ENCODE results near the gene CRTC2. TPM values are rescaled to one million over a fixed set of nuclear protein-coding genes. Genes with fewer than 3 reads are reported as not detected.

Gene CRTC2
- total RNA-seq, 1 donor from 2014 or later: 41.9 TPM

DNA sequence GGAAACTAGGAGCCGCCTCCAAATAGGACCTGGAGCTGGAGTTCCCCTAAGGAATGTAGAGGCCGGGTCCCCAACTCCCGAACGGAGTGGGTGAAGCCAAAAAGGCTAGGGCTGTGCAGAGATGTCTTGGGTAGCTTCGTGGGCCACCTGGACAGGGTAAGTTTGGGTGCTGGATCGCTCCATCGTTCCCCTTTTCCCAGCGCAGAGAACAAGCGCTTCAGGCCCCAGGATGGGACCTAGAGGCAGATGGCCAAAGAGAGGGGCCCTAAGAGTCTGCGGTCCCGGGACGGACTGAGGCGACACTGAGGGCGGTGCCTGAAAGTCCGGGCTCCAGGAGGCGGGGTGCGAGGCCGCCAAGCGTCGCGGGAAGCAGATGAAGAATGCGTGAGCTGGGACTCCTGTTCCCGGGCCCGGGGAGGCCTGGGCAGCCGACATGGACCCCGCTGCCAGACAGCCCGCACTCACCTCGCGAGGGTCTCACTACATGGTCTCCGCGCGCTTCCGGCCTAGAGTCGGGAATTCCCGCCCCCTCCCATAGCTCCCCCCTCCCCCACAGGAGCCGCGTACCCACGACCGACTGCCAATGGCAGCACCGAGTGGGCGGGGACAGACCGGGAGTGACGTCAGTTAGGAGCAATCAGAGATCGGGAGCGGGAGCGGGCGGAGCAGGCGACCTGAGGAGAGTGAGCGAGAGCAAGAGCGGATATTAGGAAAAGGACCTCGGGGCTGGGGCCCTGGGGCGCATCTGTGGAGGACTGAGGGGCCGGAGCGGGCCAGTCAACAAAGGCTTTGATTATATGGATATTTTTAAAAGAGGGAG, 4.8 kb upstream of the CRTC2 start, which contains the start of gene SLC39A1:
SLC39A1 (minus strand) TSS at position 508 of the 820 bp plus-strand sequence. CDS start 822 bp downstream, outside the sequence.
- Mint-ChIP-seq H3K27ac (peak within 1 kb of the TSS; percentile 99), H3K4me1 (ENCODE audit: low read depth) (peaks cover 43% of the 10 kb centered on the region), H3K27me3 (no peaks in the 10 kb centered on the region), H3K4me3 (ENCODE audit: low read depth) (peak within 1 kb of the TSS; percentile 90), H3K9me3 (ENCODE audit: low read depth) (no peaks in the 10 kb centered on the region), H3K36me3 (ENCODE audit: insufficient read depth) (peaks cover 7% of the 10 kb centered on the region)
- DNase-seq (ENCODE audit: low spot score, unreplicated experiment): peak; percentile 97
- TF ChIP-seq, protein P1, sequence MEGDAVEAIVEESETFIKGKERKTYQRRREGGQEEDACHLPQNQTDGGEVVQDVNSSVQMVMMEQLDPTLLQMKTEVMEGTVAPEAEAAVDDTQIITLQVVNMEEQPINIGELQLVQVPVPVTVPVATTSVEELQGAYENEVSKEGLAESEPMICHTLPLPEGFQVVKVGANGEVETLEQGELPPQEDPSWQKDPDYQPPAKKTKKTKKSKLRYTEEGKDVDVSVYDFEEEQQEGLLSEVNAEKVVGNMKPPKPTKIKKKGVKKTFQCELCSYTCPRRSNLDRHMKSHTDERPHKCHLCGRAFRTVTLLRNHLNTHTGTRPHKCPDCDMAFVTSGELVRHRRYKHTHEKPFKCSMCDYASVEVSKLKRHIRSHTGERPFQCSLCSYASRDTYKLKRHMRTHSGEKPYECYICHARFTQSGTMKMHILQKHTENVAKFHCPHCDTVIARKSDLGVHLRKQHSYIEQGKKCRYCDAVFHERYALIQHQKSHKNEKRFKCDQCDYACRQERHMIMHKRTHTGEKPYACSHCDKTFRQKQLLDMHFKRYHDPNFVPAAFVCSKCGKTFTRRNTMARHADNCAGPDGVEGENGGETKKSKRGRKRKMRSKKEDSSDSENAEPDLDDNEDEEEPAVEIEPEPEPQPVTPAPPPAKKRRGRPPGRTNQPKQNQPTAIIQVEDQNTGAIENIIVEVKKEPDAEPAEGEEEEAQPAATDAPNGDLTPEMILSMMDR (IDR thresholded peaks at IDR 0.05; ENCODE audit: unreplicated experiment): no peak

DNA sequence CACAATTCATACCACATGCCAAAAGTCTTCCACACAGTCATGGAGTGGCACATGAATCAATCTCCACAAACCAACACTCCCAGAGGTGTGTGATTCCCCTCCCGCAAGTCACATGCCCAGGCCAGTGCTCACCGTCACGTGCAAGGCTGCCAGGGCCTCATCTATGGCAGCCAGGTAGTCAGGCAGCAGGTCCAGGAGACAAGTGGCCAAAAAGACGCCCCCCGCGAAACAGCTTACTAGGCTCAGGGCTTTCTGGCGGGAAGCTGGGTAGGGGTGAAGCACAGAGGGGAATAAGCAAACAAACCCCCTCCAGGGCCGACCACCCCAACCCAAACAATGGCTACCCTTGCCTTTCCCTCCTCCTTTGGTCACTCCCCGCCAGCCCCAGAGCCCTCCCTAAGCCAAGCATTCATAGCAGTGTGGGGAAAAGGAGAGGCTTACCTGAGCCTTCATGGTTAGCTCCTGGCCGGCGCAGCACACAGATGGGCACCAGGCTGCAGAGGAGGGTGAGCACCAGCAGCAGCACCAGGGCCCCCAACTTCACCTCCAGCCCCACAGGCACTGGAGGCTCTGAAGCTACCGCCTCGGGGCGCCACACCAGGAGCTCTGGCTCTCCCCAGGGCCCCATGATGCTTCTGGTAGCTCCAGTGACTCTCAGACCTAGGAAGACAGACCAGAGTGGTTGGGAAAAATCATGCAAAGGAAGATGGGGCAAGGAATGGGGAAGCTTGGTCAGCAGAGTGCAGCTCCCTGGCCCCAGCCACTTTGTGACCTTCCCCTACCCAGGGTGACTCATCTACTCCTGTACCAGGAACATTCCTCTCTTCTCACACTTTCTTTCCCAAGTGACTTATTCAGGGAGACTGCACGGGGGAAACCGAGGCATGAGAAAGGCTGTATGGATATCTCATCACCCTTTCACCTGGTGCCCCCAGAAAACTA, 3.9 kb upstream of the CRTC2 start:
- DNase-seq (ENCODE audit: low spot score, unreplicated experiment): no peak
- TF ChIP-seq, protein P1 (IDR thresholded peaks at IDR 0.05; ENCODE audit: unreplicated experiment): no peak
- peaks cover 7% of the 10 kb centered on the region for H3K36me3 Mint-ChIP-seq (ENCODE audit: insufficient read depth)
- no peaks in the 10 kb centered on the region for H3K9me3 Mint-ChIP-seq (ENCODE audit: low read depth)
- H3K27me3 Mint-ChIP-seq: no peaks in the 10 kb centered on the region
- peaks cover 41% of the 10 kb centered on the region for H3K4me1 Mint-ChIP-seq (ENCODE audit: low read depth)
- peak overlapping the region; percentile 90 for H3K4me3 Mint-ChIP-seq (ENCODE audit: low read depth)
- peak overlapping the region; percentile 99 for H3K27ac Mint-ChIP-seq

DNA sequence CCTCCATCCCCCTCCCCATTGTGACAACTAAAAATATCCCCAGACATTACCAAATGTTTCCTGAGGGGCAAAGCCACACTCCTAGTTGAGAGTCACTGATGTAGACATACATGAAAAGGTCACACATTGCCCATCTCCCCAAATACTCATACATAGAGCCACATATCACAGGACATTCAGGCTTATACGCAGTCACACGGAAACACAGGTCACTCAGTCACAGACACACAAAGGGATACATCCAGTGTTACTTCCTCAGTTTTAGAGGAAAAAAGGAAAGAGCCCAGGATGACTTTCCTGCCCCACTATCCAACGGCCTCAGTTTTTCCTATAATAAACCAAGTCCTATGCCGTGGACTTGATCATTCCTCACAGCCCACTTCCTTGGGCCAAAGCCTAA, 3.0 kb upstream of the CRTC2 start:
- Mint-ChIP-seq H3K9me3 (ENCODE audit: low read depth) (no peaks in the 10 kb centered on the region), H3K4me3 (ENCODE audit: low read depth) (peak overlapping the region; percentile 90), H3K27ac (peak overlapping the region; percentile 77), H3K27me3 (no peaks in the 10 kb centered on the region), H3K4me1 (ENCODE audit: low read depth) (peaks cover 45% of the 10 kb centered on the region), H3K36me3 (ENCODE audit: insufficient read depth) (peaks cover 7% of the 10 kb centered on the region)
- TF ChIP-seq, protein P1 (IDR thresholded peaks at IDR 0.05; ENCODE audit: unreplicated experiment): no peak
- no peak for DNase-seq (ENCODE audit: low spot score, unreplicated experiment)

DNA sequence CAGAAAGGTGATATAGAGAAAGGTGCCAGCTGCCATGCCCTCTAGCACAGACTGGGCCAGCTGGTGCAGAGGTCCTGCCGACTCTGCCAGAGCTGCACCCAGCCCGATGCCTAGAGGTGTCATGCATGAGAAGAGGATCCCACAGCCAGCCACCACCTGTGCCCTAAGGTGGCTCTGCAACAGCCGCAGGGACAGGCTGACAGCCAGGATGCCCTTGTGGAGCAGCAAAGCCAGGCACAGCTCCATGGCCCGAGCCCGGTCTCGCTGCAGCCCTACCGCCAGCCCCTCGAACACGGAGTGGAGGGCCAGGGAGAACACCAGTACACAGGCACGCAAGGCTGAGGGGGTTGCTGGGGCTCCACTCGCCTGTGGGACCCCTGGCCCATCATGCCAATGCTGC, 1.8 kb upstream of the CRTC2 start:
- Mint-ChIP-seq H3K27ac (no peak overlapping the region), H3K4me3 (ENCODE audit: low read depth) (peak overlapping the region; percentile 11), H3K36me3 (ENCODE audit: insufficient read depth) (peaks cover 7% of the 10 kb centered on the region), H3K27me3 (no peaks in the 10 kb centered on the region), H3K4me1 (ENCODE audit: low read depth) (peaks cover 41% of the 10 kb centered on the region), H3K9me3 (ENCODE audit: low read depth) (no peaks in the 10 kb centered on the region)
- no peak for DNase-seq (ENCODE audit: low spot score, unreplicated experiment)
- TF ChIP-seq, protein P1 (IDR thresholded peaks at IDR 0.05; ENCODE audit: unreplicated experiment): no peak

DNA sequence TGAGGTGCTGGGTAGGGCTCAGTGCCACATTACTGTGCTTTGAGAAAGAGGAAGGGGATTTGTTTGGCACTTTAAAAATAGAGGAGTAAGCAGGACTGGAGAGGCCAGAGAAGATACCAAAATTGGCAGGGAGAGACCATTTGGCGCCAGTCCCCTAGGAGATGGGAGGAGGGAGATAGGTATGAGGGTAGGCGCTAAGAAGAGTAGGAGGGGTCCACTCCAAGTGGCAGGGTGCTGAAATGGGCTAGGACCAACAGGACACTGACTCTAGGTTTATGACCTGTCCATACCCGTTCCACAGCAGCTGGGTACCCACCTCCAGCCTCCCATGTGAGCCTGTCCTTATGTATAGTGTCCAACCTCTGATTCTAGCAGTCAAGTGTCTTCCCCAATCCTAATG, 1.0 kb upstream of the CRTC2 start:
- peak overlapping the region; percentile 11 for H3K4me3 Mint-ChIP-seq (ENCODE audit: low read depth)
- H3K27me3 Mint-ChIP-seq: no peaks in the 10 kb centered on the region
- TF ChIP-seq, protein P1 (IDR thresholded peaks at IDR 0.05; ENCODE audit: unreplicated experiment): no peak
- peak overlapping the region; percentile 43 for H3K27ac Mint-ChIP-seq
- no peak for DNase-seq (ENCODE audit: low spot score, unreplicated experiment)
- H3K36me3 Mint-ChIP-seq (ENCODE audit: insufficient read depth): peaks cover 7% of the 10 kb centered on the region
- no peaks in the 10 kb centered on the region for H3K9me3 Mint-ChIP-seq (ENCODE audit: low read depth)
- H3K4me1 Mint-ChIP-seq (ENCODE audit: low read depth): peaks cover 42% of the 10 kb centered on the region
